ENCODE data around the gene ARHGDIA. TPM values are rescaled to one million over a fixed set of nuclear protein-coding genes. Genes with fewer than 3 reads are reported as not detected.

The ARHGDIA gene
- total and polyA plus RNA-seq, 2 of the 8 experiments (the other 6 are each of a cell fraction or from before 2014, with no cell fraction given): 62.4 to 217 TPM

GRCh38 chr17:81825841-81826466, 45.2 kb downstream of the ARHGDIA start (continued):
- TF ChIP-seq CTCF (IDR thresholded peaks at IDR 0.05; ENCODE audit: control extremely low read depth in 1 of 3, insufficient read depth in 1 of 3, low read depth in 1 of 3, low read length in 3 of 3) (peak; percentile 32 to 47 (median 46)), TAF1 (IDR thresholded peaks at IDR 0.05; ENCODE audit: low read depth, low read length) (no peak)
